HG02938 (cell line): ENCODE results near the gene TTC23.
A peak's percentile ranks its signal among the peaks of the same experiment; 100 is the strongest.

Source experiments
- ATAC-seq: cut with Tn5 transposase; IDR thresholded peaks from one replicate; pipeline ENCODE4 v1.9.1; 2021; ENCODE audit warnings: mild to moderate bottlenecking, moderate library complexity; ENCODE audit not compliant: unreplicated experiment

Gene TTC23

GRCh38 chr15:99249270-99249841, at the start of gene TTC23:
Gene TTC23 (minus strand): TSS chr15:99249581. CDS start chr15:99228712, 20,869 bp downstream.
- no peak for ATAC-seq

- no peak for ATAC-seq
Measured at GRCh38 chr15:99296386-99296785, 47.0 kb upstream of the TTC23 start.

- no peak for ATAC-seq
Measured at GRCh38 chr15:99295840-99296239, 46.5 kb upstream of the TTC23 start.

- no peak for ATAC-seq
Measured at GRCh38 chr15:99291643-99292042, 42.3 kb upstream of the TTC23 start.

- ATAC-seq, result no peak
Measured at GRCh38 chr15:99283717-99284116, 34.3 kb upstream of the TTC23 start.

GRCh38 chr15:99282586-99282985, 33.2 kb upstream of the TTC23 start:
- ATAC-seq, result no peak

- ATAC-seq, result no peak
Measured at GRCh38 chr15:99282121-99282520, 32.7 kb upstream of the TTC23 start.

- ATAC-seq, result no peak
Measured at GRCh38 chr15:99279827-99280226, 30.4 kb upstream of the TTC23 start.

GRCh38 chr15:99279290-99279689, 29.9 kb upstream of the TTC23 start:
- ATAC-seq, result no peak

GRCh38 chr15:99275525-99276128, 26.2 kb upstream of the TTC23 start:
- no peak for ATAC-seq

- ATAC-seq, result no peak
Measured at GRCh38 chr15:99275061-99275460, 25.7 kb upstream of the TTC23 start.

- ATAC-seq, result no peak
Measured at GRCh38 chr15:99273801-99274200, 24.4 kb upstream of the TTC23 start.

GRCh38 chr15:99268431-99268830, 19.1 kb upstream of the TTC23 start:
- no peak for ATAC-seq

GRCh38 chr15:99267957-99268356, 18.6 kb upstream of the TTC23 start:
- no peak for ATAC-seq

GRCh38 chr15:99265541-99266070, 16.2 kb upstream of the TTC23 start:
- no peak for ATAC-seq

- no peak for ATAC-seq
Measured at GRCh38 chr15:99264125-99264524, 14.7 kb upstream of the TTC23 start.

- ATAC-seq, result no peak
Measured at GRCh38 chr15:99257107-99257750, 7.8 kb upstream of the TTC23 start.

GRCh38 chr15:99253381-99254090, 4.2 kb upstream of the TTC23 start:
- no peak for ATAC-seq

- no peak for ATAC-seq
Measured at GRCh38 chr15:99252326-99252725, 2.9 kb upstream of the TTC23 start.

GRCh38 chr15:99250857-99251841, 1.8 kb upstream of the TTC23 start, which contains the start of gene LRRC28:
Gene LRRC28 (plus strand): TSS chr15:99251481. CDS start chr15:99255958, 4,477 bp downstream.
- ATAC-seq, result peak; percentile 92
